ENCODE results near the gene CISD3.

The CISD3 gene

GRCh38 chr17:38729886-38730525 lies at the start of gene CISD3:
CISD3 (plus strand) TSS chr17:38730341; CDS start chr17:38730359, 18 bp downstream.
- Histone ChIP-seq H3K4me1 (peaks cover 0 to 45% (median 37%) of the 10 kb centered on the region in 4 donors), H3K27me3 (no peaks in the 10 kb centered on the region), H3K27ac (peak within 1 kb of the TSS; percentile 86 to 94), H3K36me3 (peaks cover 7 to 35% (median 24%) of the 10 kb centered on the region in 3 donors), H3K9me3 (no peaks in the 10 kb centered on the region), H3K4me3 (peak within 1 kb of the TSS; percentile 68 to 79)
- TF ChIP-seq CTCF (IDR thresholded peaks at IDR 0.05): peak; percentile 60 to 96
- DNase-seq: peak; percentile 76 to 91
- intact Hi-C loops (cut with DNase I; ENCODE audit: low total_unique reads): loop anchor here (10.0 kb wide), 1 partner anchor 375 kb away; the partner anchor contains the start of gene SOCS7

- DNase-seq: no peak
- Histone ChIP-seq H3K27ac (no peak overlapping the region), H3K36me3 (no peaks in the 10 kb centered on the region), H3K9me3 (no peaks in the 10 kb centered on the region), H3K4me3 (no peak overlapping the region), H3K27me3 (peaks cover 0 to 6% of the 10 kb centered on the region in 2 donors), H3K4me1 (peaks cover 0 to 9% (median 3%) of the 10 kb centered on the region in 4 donors)
- intact Hi-C loops (cut with DNase I; ENCODE audit: low total_unique reads): no loop called here
- no peak for TF ChIP-seq CTCF (IDR thresholded peaks at IDR 0.05)
Measured at GRCh38 chr17:38681096-38681495, 49.0 kb upstream of the CISD3 start.

GRCh38 chr17:38685491-38685890 lies 44.6 kb upstream of the CISD3 start:
- Histone ChIP-seq H3K36me3 (no peaks in the 10 kb centered on the region), H3K27ac (no peak overlapping the region), H3K27me3 (no peaks in the 10 kb centered on the region), H3K4me3 (no peak overlapping the region), H3K4me1 (no peaks in the 10 kb centered on the region), H3K9me3 (no peaks in the 10 kb centered on the region)
- intact Hi-C loops (cut with DNase I; ENCODE audit: low total_unique reads): no loop called here
- DNase-seq: peak in 1 of 2 donors; percentile 45
- no peak for TF ChIP-seq CTCF (IDR thresholded peaks at IDR 0.05)

- intact Hi-C loops (cut with DNase I; ENCODE audit: low total_unique reads): no loop called here
- TF ChIP-seq CTCF (IDR thresholded peaks at IDR 0.05): no peak
- Histone ChIP-seq H3K4me3 (no peak overlapping the region), H3K27me3 (no peaks in the 10 kb centered on the region), H3K4me1 (no peaks in the 10 kb centered on the region), H3K27ac (no peak overlapping the region), H3K36me3 (no peaks in the 10 kb centered on the region), H3K9me3 (no peaks in the 10 kb centered on the region)
- no peak for DNase-seq
Measured at GRCh38 chr17:38687286-38687685, 42.9 kb upstream of the CISD3 start.

GRCh38 chr17:38690386-38690785 lies 39.8 kb upstream of the CISD3 start:
- H3K27me3 ChIP-seq: no peaks in the 10 kb centered on the region
- DNase-seq: no peak
- no peak for TF ChIP-seq CTCF (IDR thresholded peaks at IDR 0.05)
- H3K4me1 ChIP-seq: peaks cover 0 to 13% (median 10%) of the 10 kb centered on the region in 4 donors
- H3K27ac ChIP-seq: no peak overlapping the region
- H3K9me3 ChIP-seq: no peaks in the 10 kb centered on the region
- intact Hi-C loops (cut with DNase I; ENCODE audit: low total_unique reads): no loop called here
- no peak overlapping the region for H3K4me3 ChIP-seq
- no peaks in the 10 kb centered on the region for H3K36me3 ChIP-seq

Data from tibial artery (tissue), 4 donors.